ENCODE results near the gene CBX7. TPM values are rescaled to one million over a fixed set of nuclear protein-coding genes. Genes with fewer than 3 reads are reported as not detected.

Gene CBX7
- total RNA-seq, 2 experiments from 2014 or later: 14.9 to 16.0 TPM

DNA sequence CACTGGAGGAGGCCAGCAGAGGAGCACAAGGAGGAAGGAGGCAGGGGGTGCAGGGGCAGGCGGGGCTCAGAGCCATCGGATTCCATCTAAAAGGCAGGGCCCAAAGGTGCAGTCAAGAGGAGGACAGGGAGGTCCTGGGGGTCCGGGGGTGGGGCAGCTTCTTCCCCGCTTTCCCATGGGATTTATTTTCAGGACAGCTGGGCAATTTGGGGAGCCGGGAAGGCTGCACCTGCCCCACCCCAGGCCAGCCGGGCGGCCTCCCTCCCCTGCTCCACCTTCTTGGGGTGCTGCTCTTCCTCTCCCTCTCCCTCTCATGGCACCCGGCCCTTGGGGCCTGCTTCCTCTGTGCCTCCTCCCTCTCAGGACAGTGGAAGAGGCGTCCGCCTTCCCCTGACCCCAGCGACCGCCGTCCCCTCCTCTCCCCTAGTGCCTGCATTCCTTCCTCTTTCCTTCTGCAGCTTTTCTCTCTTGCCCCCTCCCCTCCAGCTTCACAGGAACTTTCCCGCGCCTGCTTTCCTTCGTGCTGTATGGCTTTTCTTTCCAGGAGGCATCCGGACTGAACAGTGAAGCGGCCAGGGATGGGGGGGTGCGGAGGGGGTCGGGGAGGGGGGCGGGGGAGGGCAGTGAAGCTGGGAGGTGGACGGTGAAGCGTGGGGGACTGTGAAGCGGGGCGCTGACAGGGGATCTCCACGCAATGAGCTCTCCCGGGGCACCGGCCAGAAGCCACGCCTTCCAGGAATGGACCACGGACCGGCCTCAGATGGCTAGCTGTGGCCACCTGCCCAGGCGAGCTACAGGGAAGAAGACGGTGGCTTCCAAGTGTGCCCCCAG lies 28.5 kb downstream of the CBX7 start:
- H3K4me3 Mint-ChIP-seq: no peak overlapping the region
- H3K36me3 Mint-ChIP-seq (ENCODE audit: low read depth): no peaks in the 10 kb centered on the region
- no peaks in the 10 kb centered on the region for H3K9me3 Mint-ChIP-seq
- no peaks in the 10 kb centered on the region for H3K27me3 Mint-ChIP-seq
- ChIA-PET CTCF (interaction anchor here (0.7 to 1.6 kb wide), 3 partner anchors 12 to 193 kb away, joined by 3 to 5 read pairs (median 3); partner anchors contain the start of gene APOBEC3H), POLR2A (no interaction called here)
- H3K4me1 Mint-ChIP-seq: peaks cover 10% of the 10 kb centered on the region
- DNase-seq: no peak
- H3K27ac Mint-ChIP-seq: no peak overlapping the region

- Mint-ChIP-seq H3K4me1 (peaks cover 18% of the 10 kb centered on the region), H3K4me3 (no peak overlapping the region), H3K27me3 (no peaks in the 10 kb centered on the region), H3K27ac (no peak overlapping the region), H3K9me3 (no peaks in the 10 kb centered on the region), H3K36me3 (ENCODE audit: low read depth) (no peaks in the 10 kb centered on the region)
- ChIA-PET POLR2A (no interaction called here), CTCF (interaction anchor here (0.7 to 1.6 kb wide), 4 partner anchors 13 to 270 kb away, joined by 3 to 5 read pairs (median 4); no protein-coding TSS in a partner anchor)
- DNase-seq: no peak
Observed at GRCh38 chr22:39122772-39123470, 29.6 kb downstream of the CBX7 start.

GRCh38 chr22:39120983-39121382 lies 31.5 kb downstream of the CBX7 start:
- H3K4me1 Mint-ChIP-seq: peaks cover 33% of the 10 kb centered on the region

GRCh38 chr22:39117585-39118191 lies 34.8 kb downstream of the CBX7 start:
- Mint-ChIP-seq H3K27ac (peak overlapping the region; percentile 81), H3K27me3 (peaks cover 4% of the 10 kb centered on the region), H3K9me3 (no peaks in the 10 kb centered on the region), H3K36me3 (ENCODE audit: low read depth) (no peaks in the 10 kb centered on the region), H3K4me1 (peaks cover 52% of the 10 kb centered on the region), H3K4me3 (peak overlapping the region; percentile 23)
- DNase-seq: peak; percentile 88
- CTCF ChIA-PET: interaction anchor here (0.7 to 1.3 kb wide), 7 partner anchors 18 to 480 kb away, joined by 3 to 6 read pairs (median 3); no protein-coding TSS in a partner anchor
- POLR2A ChIA-PET: no interaction called here

More at GRCh38 chr22:39120983-39121382, 31.5 kb downstream of the CBX7 start:
- H3K4me3 Mint-ChIP-seq: no peak overlapping the region
- no peaks in the 10 kb centered on the region for H3K9me3 Mint-ChIP-seq
- POLR2A ChIA-PET: no interaction called here
- no peak for DNase-seq
- peak overlapping the region; percentile 52 for H3K27ac Mint-ChIP-seq
- CTCF ChIA-PET: no interaction called here
- no peaks in the 10 kb centered on the region for H3K36me3 Mint-ChIP-seq (ENCODE audit: low read depth)
- H3K27me3 Mint-ChIP-seq: no peaks in the 10 kb centered on the region

- no peak overlapping the region for H3K4me3 Mint-ChIP-seq
- POLR2A ChIA-PET: interaction anchor here (0.7 kb wide), 1 partner anchor 202 kb away, joined by 3 read pairs; no protein-coding TSS in a partner anchor
- CTCF ChIA-PET: interaction anchor here (1.5 to 2.0 kb wide), 2 partner anchors 21 to 246 kb away, joined by 4 to 6 read pairs; no protein-coding TSS in a partner anchor
- no peaks in the 10 kb centered on the region for H3K36me3 Mint-ChIP-seq (ENCODE audit: low read depth)
- peaks cover 4% of the 10 kb centered on the region for H3K27me3 Mint-ChIP-seq
- DNase-seq: no peak
- peaks cover 45% of the 10 kb centered on the region for H3K4me1 Mint-ChIP-seq
- peak overlapping the region; percentile 20 for H3K27ac Mint-ChIP-seq
- H3K9me3 Mint-ChIP-seq: no peaks in the 10 kb centered on the region
Observed at GRCh38 chr22:39115977-39116621, 36.4 kb downstream of the CBX7 start.

DNA sequence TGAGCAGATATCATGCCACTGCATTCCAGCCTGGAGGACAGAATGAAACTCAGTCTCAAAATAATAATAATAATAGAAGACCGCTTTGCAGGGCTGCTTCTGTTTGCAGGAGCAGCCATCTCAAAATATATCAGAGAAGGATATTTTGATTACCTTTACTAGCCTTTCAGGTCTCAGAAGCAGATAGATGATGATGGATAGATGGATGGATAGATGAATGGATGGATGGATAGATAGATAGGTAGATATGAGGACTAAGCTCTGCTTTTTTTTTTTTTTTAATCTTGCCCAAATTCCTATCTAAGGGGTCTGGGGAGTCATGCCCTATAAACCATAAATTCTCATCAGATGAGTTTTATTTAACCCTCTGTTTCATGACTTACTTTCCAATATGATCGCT lies 36.9 kb downstream of the CBX7 start:
- Mint-ChIP-seq H3K4me1 (peaks cover 48% of the 10 kb centered on the region), H3K27me3 (peaks cover 4% of the 10 kb centered on the region), H3K9me3 (no peaks in the 10 kb centered on the region), H3K27ac (no peak overlapping the region), H3K4me3 (no peak overlapping the region), H3K36me3 (ENCODE audit: low read depth) (no peaks in the 10 kb centered on the region)
- CTCF ChIA-PET: interaction anchor here (1.5 to 2.0 kb wide), 2 partner anchors 20 to 246 kb away, joined by 4 to 6 read pairs; no protein-coding TSS in a partner anchor
- POLR2A ChIA-PET: interaction anchor here (0.7 kb wide), 1 partner anchor 203 kb away, joined by 3 read pairs; no protein-coding TSS in a partner anchor
- DNase-seq: no peak

- no peak overlapping the region for H3K27ac Mint-ChIP-seq
- ChIA-PET POLR2A (interaction anchor here (0.6 kb wide), 1 partner anchor 13 kb away, joined by 4 read pairs; no protein-coding TSS in a partner anchor), CTCF (interaction anchor here (0.6 to 2.0 kb wide), 5 partner anchors 16 to 1274 kb away, joined by 3 to 7 read pairs (median 3); partner anchors contain the start of gene APOBEC3H)
- peaks cover 48% of the 10 kb centered on the region for H3K4me1 Mint-ChIP-seq
- DNase-seq: no peak
- H3K27me3 Mint-ChIP-seq: peaks cover 4% of the 10 kb centered on the region
- no peaks in the 10 kb centered on the region for H3K9me3 Mint-ChIP-seq
- H3K4me3 Mint-ChIP-seq: no peak overlapping the region
- no peaks in the 10 kb centered on the region for H3K36me3 Mint-ChIP-seq (ENCODE audit: low read depth)
Observed at GRCh38 chr22:39114112-39114511, 38.4 kb downstream of the CBX7 start.

DNA sequence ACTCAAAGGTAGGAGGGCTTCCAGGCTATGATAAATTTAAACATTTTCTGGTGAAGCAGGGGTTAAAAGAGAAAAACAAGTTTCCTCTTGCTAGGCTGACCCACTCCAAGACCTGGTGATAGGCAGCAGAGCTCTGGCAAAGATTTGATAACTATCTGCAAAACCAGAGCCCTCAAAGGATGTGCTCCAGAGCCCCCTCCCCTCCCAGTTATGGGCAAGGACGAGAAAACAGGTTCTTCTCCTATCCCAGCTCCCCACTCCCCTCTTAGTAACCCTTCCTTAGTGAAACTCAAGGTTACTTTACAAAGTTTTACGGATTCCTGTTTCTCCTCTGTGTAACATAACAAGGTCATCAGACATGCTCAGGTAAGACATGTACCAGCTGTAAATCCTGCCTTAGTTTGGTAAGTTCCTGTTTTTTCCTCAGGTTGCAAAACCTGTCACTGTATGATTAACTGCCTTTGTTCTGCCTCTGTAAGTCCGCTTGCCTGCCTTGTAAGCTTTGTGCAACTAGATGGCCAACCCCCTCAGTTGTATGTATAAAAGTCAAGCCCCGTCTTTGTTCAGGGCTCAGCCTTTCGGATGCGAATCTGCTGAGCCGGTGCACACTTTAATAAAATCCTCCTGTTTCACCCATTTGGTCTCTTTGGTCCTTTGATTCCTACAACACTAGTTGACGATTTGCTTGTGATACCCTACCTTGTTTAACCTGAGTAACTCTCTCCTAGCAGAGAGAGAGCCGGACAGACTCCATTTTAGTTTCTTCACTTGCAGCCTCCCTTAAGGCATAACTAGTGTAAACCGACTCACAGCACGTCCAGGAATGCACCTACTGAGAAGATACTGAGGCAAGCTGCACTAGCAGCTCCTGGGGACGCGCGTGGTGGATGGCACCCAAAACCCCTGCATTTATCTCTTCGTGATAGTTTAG lies 41.6 kb downstream of the CBX7 start:
- H3K4me3 Mint-ChIP-seq: no peak overlapping the region
- H3K4me1 Mint-ChIP-seq: peaks cover 24% of the 10 kb centered on the region
- no peak for DNase-seq
- no peaks in the 10 kb centered on the region for H3K9me3 Mint-ChIP-seq
- no peaks in the 10 kb centered on the region for H3K36me3 Mint-ChIP-seq (ENCODE audit: low read depth)
- ChIA-PET CTCF (interaction anchor here (2.1 kb wide), 1 partner anchor 12 kb away, joined by 6 read pairs; no protein-coding TSS in a partner anchor), POLR2A (no interaction called here)
- peaks cover 4% of the 10 kb centered on the region for H3K27me3 Mint-ChIP-seq
- no peak overlapping the region for H3K27ac Mint-ChIP-seq

- POLR2A ChIA-PET: no interaction called here
- Mint-ChIP-seq H3K4me1 (peaks cover 14% of the 10 kb centered on the region), H3K4me3 (no peak overlapping the region), H3K36me3 (ENCODE audit: low read depth) (no peaks in the 10 kb centered on the region), H3K27me3 (no peaks in the 10 kb centered on the region), H3K9me3 (no peaks in the 10 kb centered on the region), H3K27ac (no peak overlapping the region)
- no peak for DNase-seq
- CTCF ChIA-PET: interaction anchor here (2.1 kb wide), 1 partner anchor 10 kb away, joined by 6 read pairs; no protein-coding TSS in a partner anchor
Observed at GRCh38 chr22:39109361-39109760, 43.1 kb downstream of the CBX7 start.

- Mint-ChIP-seq H3K27me3 (no peaks in the 10 kb centered on the region), H3K36me3 (ENCODE audit: low read depth) (peaks cover 1% of the 10 kb centered on the region), H3K27ac (no peak overlapping the region), H3K9me3 (no peaks in the 10 kb centered on the region), H3K4me3 (no peak overlapping the region), H3K4me1 (peaks cover 8% of the 10 kb centered on the region)
- no peak for DNase-seq
- CTCF ChIA-PET: interaction anchor here (0.9 to 1.4 kb wide), 2 partner anchors 9 to 239 kb away, joined by 3 read pairs; no protein-coding TSS in a partner anchor
- POLR2A ChIA-PET: no interaction called here
Observed at GRCh38 chr22:39108487-39108886, 44.0 kb downstream of the CBX7 start.

- Mint-ChIP-seq H3K4me1 (peaks cover 10% of the 10 kb centered on the region), H3K27ac (no peak overlapping the region), H3K27me3 (no peaks in the 10 kb centered on the region), H3K4me3 (no peak overlapping the region), H3K9me3 (no peaks in the 10 kb centered on the region), H3K36me3 (ENCODE audit: low read depth) (peaks cover 7% of the 10 kb centered on the region)
- DNase-seq: no peak
- CTCF ChIA-PET: interaction anchor here (1.3 kb wide), 1 partner anchor 12 kb away, joined by 3 read pairs; no protein-coding TSS in a partner anchor
- POLR2A ChIA-PET: no interaction called here
Observed at GRCh38 chr22:39106326-39106725, 46.2 kb downstream of the CBX7 start.
